Effector CD8-positive, alpha-beta T cell (primary cell): ENCODE data around the gene FAH.
"Not testable (repeated sequence)": the region's sequence is repeated elsewhere in the genome, so short reads cannot be mapped to it uniquely, and the experiment has no call there.

Experiments
- DNase-seq: peaks from one replicate; lab custom pipeline; 2025; lab: John Stamatoyannopoulos, UW
- total RNA-seq, 4 experiments: gene quantifications; one replicate each; lab custom pipeline; 2026; lab: John Stamatoyannopoulos, UW

FAH gene
- total RNA-seq = 5.2 to 12.6 (median 11.7) reads per million in 4 experiments

DNA sequence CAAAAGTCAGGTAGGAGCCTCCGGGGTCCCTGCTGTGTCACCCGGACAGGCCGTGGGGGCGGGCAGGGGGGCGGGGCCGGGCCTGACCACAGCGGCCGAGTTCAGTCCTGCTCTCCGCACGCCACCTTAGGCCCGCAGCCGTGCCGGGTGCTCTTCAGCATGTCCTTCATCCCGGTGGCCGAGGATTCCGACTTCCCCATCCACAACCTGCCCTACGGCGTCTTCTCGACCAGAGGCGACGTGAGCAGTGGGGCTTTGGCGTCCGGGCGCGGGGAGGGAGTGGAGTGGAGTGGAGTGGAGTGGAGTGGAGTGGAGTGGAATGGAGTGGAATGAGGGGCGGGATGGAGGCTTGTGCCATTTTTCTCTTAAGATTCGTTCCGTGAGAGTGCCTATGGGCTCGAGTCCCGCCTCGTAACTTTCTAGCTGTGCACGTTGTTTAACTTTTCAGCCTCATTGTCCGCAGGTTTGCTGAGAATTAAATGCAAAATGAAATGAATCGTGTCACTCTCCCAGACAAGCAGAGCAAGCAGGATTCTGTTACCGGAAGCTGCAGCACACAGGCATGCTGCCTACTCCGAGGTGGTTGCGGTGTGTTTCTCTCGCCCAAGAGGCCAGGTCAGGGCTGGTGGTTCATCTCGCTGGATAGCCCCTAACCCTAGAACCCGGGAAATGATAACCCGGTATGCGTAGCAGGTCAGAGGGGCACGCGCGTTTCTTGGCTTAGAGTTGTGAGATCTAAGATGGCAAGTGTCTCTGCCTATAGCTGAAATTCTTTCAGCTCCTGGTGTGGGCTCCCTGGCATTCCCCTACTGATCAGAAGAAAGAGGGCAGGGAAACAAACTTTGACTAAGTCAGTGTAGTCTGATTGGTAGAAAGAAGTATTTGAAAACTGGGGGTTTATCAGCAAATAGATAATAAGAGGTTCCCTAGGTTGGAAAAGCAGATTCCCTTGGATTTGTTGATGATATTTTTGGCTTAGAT, at the start of gene FAH:
TSS of gene FAH (plus strand) at position 104 of the 981 bp plus-strand sequence. CDS start at position 160, 56 bp downstream.
- DNase-seq = no peak

- DNase-seq = no peak
Measured at GRCh38 chr15:80105193-80105592, 47.6 kb upstream of the FAH start.

DNA sequence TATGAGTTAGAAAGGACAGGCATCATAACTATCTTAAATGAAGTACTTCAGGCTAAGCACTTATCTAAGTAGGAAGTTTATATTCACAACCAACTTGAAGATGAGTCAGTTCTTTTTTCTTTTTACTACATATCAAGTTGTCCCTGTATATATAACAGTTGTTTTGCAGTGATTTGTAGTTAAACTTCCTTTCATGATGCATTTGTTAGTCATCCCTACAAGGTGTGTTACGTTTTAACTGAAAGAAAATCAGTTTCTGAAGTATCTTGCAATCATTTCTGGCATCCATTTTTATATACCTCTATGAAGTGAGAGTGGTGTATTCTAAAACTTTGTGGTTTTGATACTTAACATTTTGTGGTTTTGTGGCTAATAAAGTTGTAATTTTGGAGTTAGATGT, 47.2 kb upstream of the FAH start:
- no peak for DNase-seq

- no peak for DNase-seq
Measured at GRCh38 chr15:80106051-80106450, 46.7 kb upstream of the FAH start.

DNA sequence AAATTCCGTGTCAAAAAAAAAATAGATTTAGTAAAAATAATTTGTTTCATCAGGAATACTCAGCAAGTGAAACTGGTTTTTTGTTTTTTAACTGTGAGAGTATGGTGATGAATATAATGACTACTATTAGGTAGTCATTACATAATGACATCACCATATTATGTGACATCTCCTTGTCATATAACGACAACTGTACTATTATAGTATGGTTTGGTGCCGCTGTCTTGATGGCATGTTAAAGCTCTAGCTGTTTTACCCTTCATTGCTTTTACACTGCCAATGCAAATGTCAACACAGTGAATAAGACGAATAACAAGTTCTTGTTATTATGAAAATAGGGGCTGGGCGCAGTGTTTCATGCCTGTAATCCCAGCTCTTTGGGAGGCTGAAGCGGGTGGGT, 45.6 kb upstream of the FAH start:
- DNase-seq = no peak

DNA sequence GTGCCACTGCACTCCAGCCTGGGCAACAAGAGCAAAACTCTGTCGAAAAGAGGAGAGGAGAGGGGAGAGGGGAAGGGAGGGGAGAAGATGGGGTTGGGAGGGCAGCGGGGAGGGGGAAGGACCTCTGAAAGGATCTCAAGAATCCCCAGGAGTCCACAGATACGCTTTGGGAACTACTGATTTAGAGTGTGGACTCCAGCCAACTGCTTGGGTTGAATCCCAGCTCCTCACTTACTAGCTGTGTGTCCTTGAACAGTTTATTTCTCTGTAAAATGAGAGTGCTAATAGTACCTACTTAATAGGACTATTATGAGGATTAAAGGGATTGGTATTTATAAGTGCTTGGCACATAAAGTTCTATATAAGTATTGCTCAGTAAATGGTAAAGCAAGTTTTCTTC, 45.0 kb upstream of the FAH start:
- no peak for DNase-seq

- DNase-seq = no peak
Measured at GRCh38 chr15:80109388-80109787, 43.4 kb upstream of the FAH start.

GRCh38 chr15:80110920-80111319, 41.9 kb upstream of the FAH start:
- no peak for DNase-seq

DNA sequence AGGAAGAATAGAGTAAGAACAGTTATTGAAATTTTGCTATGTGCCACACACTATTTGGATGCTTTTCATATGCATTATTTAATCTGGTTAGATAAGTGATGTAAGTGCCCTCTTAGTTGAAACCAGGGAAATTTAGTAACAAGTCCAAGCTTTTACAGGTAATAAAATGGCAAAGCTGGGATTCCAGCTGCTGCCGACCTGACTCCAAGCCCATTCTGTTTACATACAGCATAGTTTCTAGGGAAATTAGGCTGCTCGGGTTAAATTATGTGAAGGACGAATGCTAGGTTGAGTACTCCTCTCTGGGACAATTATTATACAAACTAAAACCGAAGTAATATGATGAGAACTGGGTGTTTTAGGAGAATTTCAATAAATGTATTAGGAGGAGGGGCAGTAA, 38.7 kb upstream of the FAH start:
- DNase-seq = no peak

GRCh38 chr15:80115021-80115420, 37.8 kb upstream of the FAH start:
- DNase-seq = no peak

GRCh38 chr15:80118956-80119355, 33.8 kb upstream of the FAH start:
- DNase-seq = no peak

- DNase-seq = no peak
Measured at GRCh38 chr15:80120636-80121035, 32.2 kb upstream of the FAH start.

GRCh38 chr15:80121546-80121945, 31.3 kb upstream of the FAH start:
- DNase-seq = no peak

GRCh38 chr15:80123034-80123433, 29.8 kb upstream of the FAH start:
- no peak for DNase-seq

DNA sequence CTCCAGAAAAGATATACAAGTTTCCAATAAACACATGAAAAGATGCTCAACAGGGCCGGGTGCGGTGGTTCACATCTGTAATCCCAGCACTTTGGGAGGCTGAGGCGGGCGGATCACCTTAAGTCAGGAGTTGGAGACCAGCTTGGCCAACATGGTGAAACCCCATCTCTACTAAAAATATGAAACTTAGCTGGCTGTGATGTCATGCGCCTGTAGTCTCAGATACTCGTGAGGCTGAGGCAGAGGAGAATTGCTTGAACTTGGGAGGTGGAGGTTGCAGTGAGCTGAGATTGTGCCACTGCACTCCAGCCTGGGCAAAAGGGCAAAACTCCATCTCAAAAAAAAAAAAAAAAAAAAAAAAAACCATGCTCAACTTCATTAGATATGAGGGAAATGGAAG, 25.5 kb upstream of the FAH start:
- not testable (repeated sequence) for DNase-seq

- DNase-seq = no peak
Measured at GRCh38 chr15:80127911-80128310, 24.9 kb upstream of the FAH start.

- no peak for DNase-seq
Measured at GRCh38 chr15:80132382-80132781, 20.4 kb upstream of the FAH start.

- no peak for DNase-seq
Measured at GRCh38 chr15:80136854-80137253, 15.9 kb upstream of the FAH start.

DNA sequence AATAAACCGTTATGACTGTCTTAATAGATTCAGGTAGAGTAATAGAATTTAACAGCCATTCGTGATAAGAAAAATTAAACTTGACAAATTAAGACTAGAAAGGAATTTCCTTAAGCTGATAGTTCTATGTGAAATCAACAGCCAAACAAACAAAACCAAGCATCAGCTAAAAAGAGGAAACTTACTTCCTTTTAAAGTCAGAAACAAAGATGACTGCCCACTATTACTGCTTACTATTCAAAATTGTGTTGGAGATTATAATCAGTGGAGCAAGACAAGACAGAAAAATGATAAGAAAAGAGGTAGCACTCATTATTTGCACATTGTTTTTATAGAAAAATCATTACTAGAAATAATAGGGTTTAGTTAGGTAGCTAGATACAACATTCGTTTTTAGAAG, 13.8 kb upstream of the FAH start:
- no peak for DNase-seq

DNA sequence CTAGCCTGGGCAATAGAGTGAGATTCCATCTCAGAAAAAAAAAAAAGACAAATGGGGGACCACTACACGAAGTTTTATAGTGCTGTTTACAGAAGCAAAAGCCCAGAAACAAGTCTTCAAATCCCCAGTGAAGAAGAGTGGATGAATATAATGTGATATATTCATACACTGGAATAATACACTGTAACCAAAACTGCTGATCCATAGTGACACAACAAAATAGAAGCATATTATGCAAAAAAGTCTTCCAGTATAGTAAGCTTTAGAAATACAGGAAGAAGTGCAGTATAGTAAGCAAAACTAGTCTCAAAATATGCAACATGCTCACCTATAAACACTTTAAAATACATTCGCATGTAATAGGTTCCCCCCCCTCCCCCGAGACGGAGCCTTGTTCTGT, 11.9 kb upstream of the FAH start:
- no peak for DNase-seq

GRCh38 chr15:80141916-80142598, 10.7 kb upstream of the FAH start:
- DNase-seq = no peak

GRCh38 chr15:80142646-80143045, 10.2 kb upstream of the FAH start:
- no peak for DNase-seq

DNA sequence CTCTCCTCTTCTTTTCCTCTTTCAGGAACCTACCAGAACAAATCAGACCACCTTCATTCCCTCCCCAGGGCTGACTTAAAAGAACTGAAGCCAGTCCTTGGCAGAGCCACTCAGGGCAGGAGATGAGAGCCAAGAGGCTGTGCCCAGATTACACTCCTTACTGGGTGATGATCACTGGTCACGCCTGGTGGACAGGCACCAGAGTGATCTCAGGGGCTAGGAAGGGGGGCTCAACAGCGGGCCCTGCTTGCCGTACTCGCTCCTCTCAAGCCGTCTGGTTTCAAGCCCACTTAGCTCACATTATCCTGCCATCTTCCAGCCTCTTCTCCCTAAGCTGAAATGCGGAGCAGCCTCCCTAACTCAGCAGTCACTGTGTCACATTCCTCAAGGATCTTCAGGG, 1.7 kb upstream of the FAH start:
- no peak for DNase-seq
